HG02642 (cell line): Measurements from ENCODE around the gene MARCHF9.
A peak's percentile ranks its signal among the peaks of the same experiment; 100 is the strongest.

ENCODE experiments used
- ATAC-seq: cut with Tn5 transposase; IDR thresholded peaks from one replicate; pipeline ENCODE4 v1.9.1; 2021; ENCODE audit warnings: mild to moderate bottlenecking; ENCODE audit not compliant: unreplicated experiment, poor library complexity

Gene MARCHF9

GRCh38 chr12:57782608-57783465, 27.9 kb downstream of the MARCHF9 start, which contains the start of gene TSFM:
Gene TSFM, plus strand, starts transcription at chr12:57782787. Its CDS starts 15 bp downstream, at chr12:57782802.
- ATAC-seq, result peak; percentile 83

- ATAC-seq, result no peak
Observed at GRCh38 chr12:57783466-57783801, 28.5 kb downstream of the MARCHF9 start.

DNA sequence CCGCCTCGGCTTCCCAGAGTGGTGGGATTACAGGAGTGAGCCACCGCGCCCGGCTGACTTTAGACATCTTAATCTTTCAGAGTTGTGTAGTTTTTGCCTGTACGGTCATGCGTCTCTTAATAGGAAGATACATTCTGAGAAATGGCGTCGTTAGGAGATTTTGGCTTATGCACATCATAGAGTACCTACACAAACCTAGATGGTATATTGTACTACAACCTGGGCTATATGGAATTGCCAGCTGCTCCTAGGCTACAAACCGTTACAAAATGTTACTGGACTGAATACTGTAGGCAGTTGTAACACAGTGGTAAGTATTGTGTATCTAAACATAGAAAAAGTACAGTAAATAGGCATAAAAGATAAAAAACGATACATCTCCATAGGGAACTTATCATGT, 29.0 kb downstream of the MARCHF9 start:
- ATAC-seq, result no peak

DNA sequence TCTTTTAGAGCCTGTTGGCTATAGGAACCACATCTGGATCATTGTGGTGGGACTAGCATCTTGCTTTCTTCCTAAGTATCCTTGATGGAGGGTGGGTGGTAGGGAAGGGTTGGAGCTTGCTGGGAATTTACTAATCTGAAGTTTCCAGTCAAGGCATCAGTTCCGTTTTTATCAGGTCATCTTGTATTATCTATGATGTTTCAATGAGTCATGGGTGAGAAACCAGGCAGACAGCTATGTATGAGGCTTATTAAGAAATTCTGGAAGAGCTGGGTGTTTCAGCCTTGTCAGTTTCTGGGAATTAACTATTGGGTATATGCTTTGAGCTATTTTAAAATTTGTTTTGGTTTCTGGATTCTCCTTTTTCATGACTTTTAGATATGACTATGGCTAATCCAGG, 39.0 kb downstream of the MARCHF9 start:
- ATAC-seq, result no peak

- no peak for ATAC-seq
Observed at GRCh38 chr12:57795354-57795753, 40.5 kb downstream of the MARCHF9 start.

- no peak for ATAC-seq
Observed at GRCh38 chr12:57796996-57797395, 42.1 kb downstream of the MARCHF9 start.

- no peak for ATAC-seq
Observed at GRCh38 chr12:57797933-57798332, 43.0 kb downstream of the MARCHF9 start.

GRCh38 chr12:57800965-57801364, 46.1 kb downstream of the MARCHF9 start:
- no peak for ATAC-seq

DNA sequence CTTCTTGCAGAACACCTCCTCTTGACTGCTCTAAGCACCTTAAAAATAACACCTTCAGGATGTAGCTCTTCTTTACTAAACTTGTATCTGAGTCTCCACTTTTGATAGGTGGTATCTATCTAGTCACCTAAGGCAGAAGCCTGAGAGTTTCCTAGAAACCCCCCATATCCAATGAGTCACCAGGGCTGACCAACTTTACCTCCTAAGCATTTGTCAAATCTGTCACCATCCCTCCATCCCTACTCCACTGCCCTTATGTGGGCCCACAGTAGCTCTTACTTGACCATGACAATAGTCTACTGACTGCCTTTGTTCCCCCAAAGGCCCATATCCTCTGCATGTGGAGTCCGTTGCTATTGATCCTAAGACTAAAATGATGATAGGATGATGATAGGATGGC, 47.7 kb downstream of the MARCHF9 start:
- ATAC-seq, result no peak

DNA sequence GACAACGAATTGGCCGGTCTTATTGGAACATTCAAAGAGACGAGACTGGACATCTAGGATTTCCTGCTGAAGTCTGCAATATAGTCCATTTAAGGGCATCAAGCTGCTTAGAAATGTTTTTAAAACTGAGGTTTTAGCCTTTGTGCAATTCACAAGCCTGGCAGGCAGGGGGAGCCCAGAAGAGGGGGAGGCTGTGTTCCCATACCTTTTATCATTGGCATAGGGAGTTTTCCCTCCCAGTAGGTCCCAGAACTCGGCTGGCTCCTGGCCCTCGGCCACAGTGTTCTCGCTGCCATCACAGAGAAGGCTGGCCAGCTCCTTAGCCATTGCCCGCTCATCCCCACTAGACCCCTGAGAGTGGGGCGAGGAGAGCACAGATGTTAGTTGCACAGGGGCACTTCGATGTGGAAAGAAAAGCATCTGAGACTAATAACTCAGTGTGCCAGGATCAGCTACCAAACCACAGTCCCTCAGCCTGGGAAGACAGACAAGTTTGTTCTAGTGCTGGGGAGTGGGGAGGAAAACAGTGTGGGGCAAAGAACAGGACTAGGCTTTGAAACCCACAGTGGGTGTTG, 48.5 kb downstream of the MARCHF9 start:
- no peak for ATAC-seq

DNA sequence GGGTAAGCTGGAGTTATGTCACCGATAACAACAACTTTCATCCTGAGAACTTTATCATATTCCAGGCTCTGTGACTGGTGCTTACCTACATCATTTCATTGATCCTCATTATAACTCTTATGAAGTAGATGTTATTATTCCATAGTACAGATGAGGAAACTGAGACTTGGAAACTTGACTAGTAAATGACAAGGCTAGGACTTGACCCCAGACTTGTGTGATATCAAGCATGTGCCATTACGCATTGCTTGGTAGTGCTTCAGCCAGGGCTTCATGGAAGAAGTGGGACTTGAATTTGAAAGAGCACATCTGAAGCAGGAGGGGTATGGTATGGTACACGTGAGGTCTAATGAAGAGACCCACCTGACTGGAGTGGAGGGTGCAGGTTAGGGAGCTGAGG, 51.8 kb downstream of the MARCHF9 start:
- ATAC-seq, result no peak

GRCh38 chr12:57807285-57807684, 52.4 kb downstream of the MARCHF9 start:
- no peak for ATAC-seq

- no peak for ATAC-seq
Observed at GRCh38 chr12:57808351-57808750, 53.4 kb downstream of the MARCHF9 start.

DNA sequence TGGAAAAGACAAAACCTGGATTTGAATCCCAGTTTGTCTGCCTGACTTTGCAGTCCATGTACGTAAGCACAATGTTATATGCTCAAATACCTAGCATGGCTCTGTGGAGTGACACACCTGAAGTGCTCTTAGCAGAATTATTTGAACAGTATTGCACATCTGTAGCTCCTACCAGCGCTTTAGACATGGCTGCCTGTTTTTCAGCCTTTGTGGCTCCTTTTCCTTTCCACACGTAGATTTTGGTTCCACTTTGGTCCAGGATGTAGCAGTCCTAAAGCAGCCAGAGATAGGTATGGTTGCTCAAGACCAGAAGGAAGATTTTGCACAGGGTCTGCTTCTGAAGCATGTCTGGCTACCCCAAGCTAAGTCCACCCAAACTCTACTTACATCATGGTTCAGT, 54.5 kb downstream of the MARCHF9 start:
- ATAC-seq, result no peak
